SJCRH30 (cell line): ENCODE data around the gene TMTC1. TPM values are rescaled to one million over a fixed set of nuclear protein-coding genes. Genes with fewer than 3 reads are reported as not detected.

Experiments
- DNase-seq, 2 experiments: peaks; one replicate each; pipeline ENCODE4 v3.0.0-alpha.2; 2015 to 2020
- H3K27ac ChIP-seq: fragments of 250-450 bp; sonication (Bioruptor Pico); 2 replicates; pipeline ENCODE4 v1.5.1; 2020; ENCODE audit warnings: mild to moderate bottlenecking, moderate library complexity
- H3K27me3 ChIP-seq: fragments of 250-450 bp; sonication (Bioruptor Pico); 2 replicates; pipeline ENCODE4 v1.5.1; 2020; ENCODE audit warnings: mild to moderate bottlenecking, moderate library complexity
- H3K36me3 ChIP-seq: fragments of 250-450 bp; sonication (Bioruptor Pico); 2 replicates; pipeline ENCODE4 v1.5.1; 2020; ENCODE audit warnings: mild to moderate bottlenecking, moderate library complexity
- H3K4me1 ChIP-seq: fragments of 250-450 bp; sonication (Bioruptor Pico); 2 replicates; pipeline ENCODE4 v1.5.1; 2020; ENCODE audit warnings: mild to moderate bottlenecking, moderate library complexity
- H3K4me3 ChIP-seq: fragments of 250-450 bp; sonication (Bioruptor Pico); 2 replicates; pipeline ENCODE4 v1.5.1; 2020; ENCODE audit warnings: mild to moderate bottlenecking, moderate library complexity
- H3K9me3 ChIP-seq: fragments of 250-450 bp; sonication (Bioruptor Pico); replicated peaks from 2 replicates; pipeline ENCODE4 v1.5.1; 2020; ENCODE audit warnings: mild to moderate bottlenecking, moderate library complexity
- total RNA-seq: library from RNA; depleted of rRNA; stranded (reverse); fragments of >200 nt; shearing (Covaris generic); gene quantifications from 2 replicates; pipeline ENCODE4 v1.2.3, GENCODE V29; 2014

TMTC1 gene
- total RNA-seq, 1 experiment from 2014 or later = 129 TPM

GRCh38 chr12:29792853-29793252 lies 9.1 kb upstream of the TMTC1 start:
- no peaks in the 10 kb centered on the region for H3K36me3 ChIP-seq
- H3K27me3 ChIP-seq = no peaks in the 10 kb centered on the region
- DNase-seq = no peak
- no peak overlapping the region for H3K27ac ChIP-seq
- H3K4me1 ChIP-seq = peaks cover 16% of the 10 kb centered on the region
- H3K4me3 ChIP-seq = no peak overlapping the region
- peaks cover 28% of the 10 kb centered on the region for H3K9me3 ChIP-seq

GRCh38 chr12:29792132-29792531 lies 8.4 kb upstream of the TMTC1 start:
- Histone ChIP-seq H3K4me3 (no peak overlapping the region), H3K4me1 (peaks cover 11% of the 10 kb centered on the region), H3K27me3 (no peaks in the 10 kb centered on the region), H3K9me3 (peaks cover 28% of the 10 kb centered on the region), H3K27ac (no peak overlapping the region), H3K36me3 (no peaks in the 10 kb centered on the region)
- no peak for DNase-seq

GRCh38 chr12:29782871-29783772 lies 620 bp downstream of the TMTC1 start:
- Histone ChIP-seq H3K27me3 (no peaks in the 10 kb centered on the region), H3K4me3 (peak overlapping the region; percentile 81), H3K27ac (peak overlapping the region; percentile 95), H3K36me3 (peaks cover 19% of the 10 kb centered on the region), H3K9me3 (peaks cover 7% of the 10 kb centered on the region; the same call in 1 of the 2 replicates), H3K4me1 (peaks cover 4% of the 10 kb centered on the region)
- DNase-seq = peak; percentile 65 to 72

- H3K4me1 ChIP-seq = peaks cover 4% of the 10 kb centered on the region
- H3K9me3 ChIP-seq = peaks cover 7% of the 10 kb centered on the region; the same call in 1 of the 2 replicates
- H3K27ac ChIP-seq = peak overlapping the region; percentile 95
- no peaks in the 10 kb centered on the region for H3K27me3 ChIP-seq
- peaks cover 19% of the 10 kb centered on the region for H3K36me3 ChIP-seq
- peak; percentile 72 to 89 for DNase-seq
- peak overlapping the region; percentile 81 for H3K4me3 ChIP-seq
Observed at GRCh38 chr12:29782285-29782870, 1.4 kb downstream of the TMTC1 start.

- Histone ChIP-seq H3K36me3 (peaks cover 20% of the 10 kb centered on the region), H3K27ac (peak overlapping the region; percentile 95), H3K27me3 (no peaks in the 10 kb centered on the region), H3K4me3 (peak overlapping the region; percentile 81), H3K4me1 (peaks cover 4% of the 10 kb centered on the region), H3K9me3 (peaks cover 7% of the 10 kb centered on the region; the same call in 1 of the 2 replicates)
- peak in 1 of 2 experiments; percentile 32 for DNase-seq
Observed at GRCh38 chr12:29781705-29782266, 2.0 kb downstream of the TMTC1 start.

GRCh38 chr12:29781188-29781587 lies 2.6 kb downstream of the TMTC1 start:
- H3K4me1 ChIP-seq = peaks cover 4% of the 10 kb centered on the region
- H3K27ac ChIP-seq = peak overlapping the region; percentile 95
- peak in 1 of 2 experiments; percentile 50 for DNase-seq
- H3K36me3 ChIP-seq = peaks cover 26% of the 10 kb centered on the region
- H3K9me3 ChIP-seq = peaks cover 7% of the 10 kb centered on the region; the same call in 1 of the 2 replicates
- H3K4me3 ChIP-seq = peak overlapping the region; percentile 81
- no peaks in the 10 kb centered on the region for H3K27me3 ChIP-seq

- H3K27me3 ChIP-seq = no peaks in the 10 kb centered on the region
- DNase-seq = no peak
- peaks cover 13% of the 10 kb centered on the region for H3K9me3 ChIP-seq
- no peak overlapping the region for H3K4me3 ChIP-seq
- peaks cover 3% of the 10 kb centered on the region for H3K4me1 ChIP-seq
- H3K27ac ChIP-seq = no peak overlapping the region
- H3K36me3 ChIP-seq = peaks cover 37% of the 10 kb centered on the region
Observed at GRCh38 chr12:29780084-29780483, 3.7 kb downstream of the TMTC1 start.

GRCh38 chr12:29778531-29778930 lies 5.2 kb downstream of the TMTC1 start:
- Histone ChIP-seq H3K27ac (no peak overlapping the region), H3K9me3 (peaks cover 20% of the 10 kb centered on the region), H3K27me3 (no peaks in the 10 kb centered on the region), H3K4me1 (no peaks in the 10 kb centered on the region), H3K4me3 (no peak overlapping the region), H3K36me3 (peaks cover 52% of the 10 kb centered on the region)
- DNase-seq = no peak

- no peaks in the 10 kb centered on the region for H3K4me1 ChIP-seq
- H3K27me3 ChIP-seq = no peaks in the 10 kb centered on the region
- H3K36me3 ChIP-seq = peaks cover 43% of the 10 kb centered on the region
- no peak for DNase-seq
- no peak overlapping the region for H3K27ac ChIP-seq
- peaks cover 13% of the 10 kb centered on the region for H3K9me3 ChIP-seq
- no peak overlapping the region for H3K4me3 ChIP-seq
Observed at GRCh38 chr12:29773076-29773475, 10.7 kb downstream of the TMTC1 start.

- Histone ChIP-seq H3K9me3 (peaks cover 13% of the 10 kb centered on the region), H3K27me3 (no peaks in the 10 kb centered on the region), H3K36me3 (peaks cover 54% of the 10 kb centered on the region), H3K4me3 (no peak overlapping the region), H3K4me1 (no peaks in the 10 kb centered on the region), H3K27ac (no peak overlapping the region)
- no peak for DNase-seq
Observed at GRCh38 chr12:29771786-29772185, 12.0 kb downstream of the TMTC1 start.

- H3K27ac ChIP-seq = no peak overlapping the region
- H3K36me3 ChIP-seq = peaks cover 54% of the 10 kb centered on the region
- no peak overlapping the region for H3K4me3 ChIP-seq
- H3K4me1 ChIP-seq = no peaks in the 10 kb centered on the region
- H3K9me3 ChIP-seq = peaks cover 13% of the 10 kb centered on the region
- DNase-seq = no peak
- H3K27me3 ChIP-seq = no peaks in the 10 kb centered on the region
Observed at GRCh38 chr12:29771165-29771564, 12.6 kb downstream of the TMTC1 start.

GRCh38 chr12:29769162-29769858 lies 14.4 kb downstream of the TMTC1 start:
- Histone ChIP-seq H3K4me1 (no peaks in the 10 kb centered on the region), H3K27me3 (no peaks in the 10 kb centered on the region), H3K27ac (no peak overlapping the region), H3K4me3 (no peak overlapping the region), H3K9me3 (no peaks in the 10 kb centered on the region; the same call in 1 of the 2 replicates), H3K36me3 (peaks cover 53% of the 10 kb centered on the region)
- DNase-seq = no peak

GRCh38 chr12:29768372-29768771 lies 15.4 kb downstream of the TMTC1 start:
- no peak overlapping the region for H3K27ac ChIP-seq
- H3K27me3 ChIP-seq = no peaks in the 10 kb centered on the region
- H3K4me1 ChIP-seq = no peaks in the 10 kb centered on the region
- peaks cover 52% of the 10 kb centered on the region for H3K36me3 ChIP-seq
- peak in 1 of 2 experiments; percentile 20 for DNase-seq
- no peak overlapping the region for H3K4me3 ChIP-seq
- no peaks in the 10 kb centered on the region for H3K9me3 ChIP-seq

GRCh38 chr12:29763301-29763683 lies 20.4 kb downstream of the TMTC1 start:
- Histone ChIP-seq H3K27me3 (no peaks in the 10 kb centered on the region), H3K4me3 (no peak overlapping the region), H3K36me3 (peaks cover 78% of the 10 kb centered on the region), H3K4me1 (no peaks in the 10 kb centered on the region), H3K9me3 (no peaks in the 10 kb centered on the region), H3K27ac (no peak overlapping the region)
- DNase-seq = no peak
